ENCODE results near the gene CLIP2.

- TF ChIP-seq POLR2A (IDR thresholded peaks at IDR 0.05; ENCODE audit: low read length) (no peak), GATA1 (IDR thresholded peaks at IDR 0.05; ENCODE audit: low read depth, low read length) (no peak)
Measured at GRCh38 chr7:74291535-74291934, 2.3 kb downstream of the CLIP2 start.
